HEK293 (cell line): ENCODE results near the gene KCTD14.

Experiments used
- CTCF ChIA-PET: fragments of 350-600 bp; formaldehyde crosslinking; extraction: SDS; loops from one replicate; lab custom pipeline; 2021; ENCODE audit warnings: antibody characterized with exemption; lab: Yijun Ruan, JAX
- POLR2A ChIA-PET: fragments of 300-600 bp; formaldehyde crosslinking; extraction: SDS; loops from one replicate; lab custom pipeline; 2020; ENCODE audit warnings: antibody characterized with exemption, inconsistent platforms; lab: Yijun Ruan, JAX
- H3K27ac ChIP-seq: fragments of 200-500 bp; sonication (Bioruptor generic); 2 replicates; pipeline ENCODE4 v1.5.1; 2014; ENCODE audit warnings: low read depth, low read length, control low read depth, inconsistent platforms; ENCODE audit errors: extremely low read depth
- H3K36me3 ChIP-seq, 2 experiments: fragments of 200-500 bp in 1 of 2; sonication (Bioruptor generic) in 1 of 2; 1 replicate in 1 of 2; 2 replicates in 1 of 2; pipeline ENCODE4 v1.5.1; 2014 to 2017; ENCODE audit warnings: inconsistent platforms in 2 of 2, low read length in 2 of 2; ENCODE audit not compliant: control insufficient read depth in 2 of 2, insufficient read depth in 1 of 2
- H3K4me1 ChIP-seq: fragments of 200-500 bp; sonication (Bioruptor generic); 2 replicates; pipeline ENCODE4 v1.5.1; 2014; ENCODE audit warnings: mild to moderate bottlenecking, low read length, inconsistent platforms; ENCODE audit not compliant: control insufficient read depth, insufficient read depth
- H3K4me3 ChIP-seq: 2 replicates; pipeline ENCODE4 v1.5.1; 2011; ENCODE audit warnings: low read depth, mild to moderate bottlenecking, control low read depth, low read length, moderate library complexity
- H3K9me3 ChIP-seq: fragments of 200-500 bp; sonication (Bioruptor generic); 2 replicates; pipeline ENCODE4 v1.5.1; 2014; ENCODE audit warnings: low read depth, low read length, inconsistent platforms; ENCODE audit not compliant: control insufficient read depth, insufficient read depth
- ATF2 ChIP-seq: fragments of 450-650 bp; formaldehyde crosslinking; IDR thresholded peaks from 2 replicates; pipeline ENCODE4 v1.5.1; 2016; ENCODE audit warnings: missing biosample characterization, missing genetic modification characterization, low read depth
- GLIS2 ChIP-seq: fragments of 450-650 bp; formaldehyde crosslinking; IDR thresholded peaks from 2 replicates; pipeline ENCODE4 v1.5.1; 2016; ENCODE audit warnings: missing biosample characterization, missing genetic modification characterization
- INSM2 ChIP-seq: fragments of 450-650 bp; formaldehyde crosslinking; IDR thresholded peaks from 2 replicates; pipeline ENCODE4 v1.5.1; 2016; ENCODE audit warnings: missing biosample characterization, missing genetic modification characterization
- KLF1 ChIP-seq: fragments of 450-650 bp; formaldehyde crosslinking; IDR thresholded peaks from 2 replicates; pipeline ENCODE4 v1.5.1; 2016; ENCODE audit warnings: missing biosample characterization, missing genetic modification characterization
- MZF1 ChIP-seq: fragments of 450-650 bp; formaldehyde crosslinking; IDR thresholded peaks from 2 replicates; pipeline ENCODE4 v1.5.1; 2017; ENCODE audit warnings: missing biosample characterization, missing genetic modification characterization, borderline replicate concordance
- OVOL3 ChIP-seq: fragments of 450-650 bp; formaldehyde crosslinking; IDR thresholded peaks from 2 replicates; pipeline ENCODE4 v1.5.1; 2016; ENCODE audit warnings: missing biosample characterization, missing genetic modification characterization
- REST ChIP-seq: fragments of 450-650 bp; formaldehyde crosslinking; IDR thresholded peaks from 2 replicates; pipeline ENCODE4 v1.5.1; 2016; ENCODE audit warnings: missing biosample characterization, missing genetic modification characterization
- ZBTB48 ChIP-seq: fragments of 450-650 bp; formaldehyde crosslinking; IDR thresholded peaks from 2 replicates; pipeline ENCODE4 v1.5.1; 2016; ENCODE audit warnings: missing biosample characterization, missing genetic modification characterization
- ZEB2 ChIP-seq: fragments of 450-650 bp; formaldehyde crosslinking; IDR thresholded peaks from 2 replicates; pipeline ENCODE4 v1.5.1; 2016; ENCODE audit warnings: missing biosample characterization, missing genetic modification characterization
- ZFP37 ChIP-seq: fragments of 450-650 bp; formaldehyde crosslinking; IDR thresholded peaks from 2 replicates; pipeline ENCODE4 v1.5.1; 2016; ENCODE audit warnings: missing biosample characterization, missing genetic modification characterization
- ZNF157 ChIP-seq: fragments of 450-650 bp; formaldehyde crosslinking; IDR thresholded peaks from 2 replicates; pipeline ENCODE4 v1.5.1; 2016; ENCODE audit warnings: missing biosample characterization, missing genetic modification characterization
- ZNF18 ChIP-seq: fragments of 450-650 bp; formaldehyde crosslinking; IDR thresholded peaks from 2 replicates; pipeline ENCODE4 v1.5.1; 2016; ENCODE audit warnings: missing biosample characterization, missing genetic modification characterization
- ZNF2 ChIP-seq: fragments of 450-650 bp; formaldehyde crosslinking; IDR thresholded peaks from 2 replicates; pipeline ENCODE4 v1.5.1; 2016; ENCODE audit warnings: missing biosample characterization, missing genetic modification characterization
- ZNF223 ChIP-seq: fragments of 450-650 bp; formaldehyde crosslinking; IDR thresholded peaks from 2 replicates; pipeline ENCODE4 v1.5.1; 2016; ENCODE audit warnings: missing biosample characterization, missing genetic modification characterization
- ZNF248 ChIP-seq: fragments of 450-650 bp; formaldehyde crosslinking; IDR thresholded peaks from 2 replicates; pipeline ENCODE4 v1.5.1; 2017; ENCODE audit warnings: missing biosample characterization, missing genetic modification characterization
- ZNF366 ChIP-seq: fragments of 450-650 bp; formaldehyde crosslinking; conservative IDR thresholded peaks from 2 replicates; pipeline ENCODE4 v1.5.1; 2016; ENCODE audit warnings: missing biosample characterization, missing genetic modification characterization
- ZNF544 ChIP-seq: fragments of 450-650 bp; formaldehyde crosslinking; IDR thresholded peaks from 2 replicates; pipeline ENCODE4 v1.5.0; 2017; ENCODE audit warnings: missing biosample characterization, missing genetic modification characterization
- ZNF548 ChIP-seq: fragments of 450-650 bp; formaldehyde crosslinking; IDR thresholded peaks from 2 replicates; pipeline ENCODE4 v1.5.1; 2016; ENCODE audit warnings: missing biosample characterization, missing genetic modification characterization
- ZNF560 ChIP-seq: fragments of 450-650 bp; formaldehyde crosslinking; IDR thresholded peaks from 2 replicates; pipeline ENCODE4 v1.5.1; 2017; ENCODE audit warnings: missing biosample characterization, missing genetic modification characterization, borderline replicate concordance
- ZNF571 ChIP-seq: fragments of 450-650 bp; formaldehyde crosslinking; IDR thresholded peaks from 2 replicates; pipeline ENCODE4 v1.5.0; 2017; ENCODE audit warnings: missing biosample characterization, missing genetic modification characterization
- ZNF654 ChIP-seq: fragments of 450-650 bp; formaldehyde crosslinking; IDR thresholded peaks from 2 replicates; pipeline ENCODE4 v1.5.1; 2016; ENCODE audit warnings: low read depth, missing biosample characterization, missing genetic modification characterization
- ZNF660 ChIP-seq: fragments of 450-650 bp; IDR thresholded peaks from 2 replicates; pipeline ENCODE4 v1.5.1; 2018; ENCODE audit warnings: missing biosample characterization, mild to moderate bottlenecking, missing genetic modification characterization
- ZNF692 ChIP-seq: fragments of 450-650 bp; formaldehyde crosslinking; IDR thresholded peaks from 2 replicates; pipeline ENCODE4 v1.5.1; 2016; ENCODE audit warnings: missing biosample characterization, missing genetic modification characterization
- ZNF707 ChIP-seq: fragments of 450-650 bp; formaldehyde crosslinking; IDR thresholded peaks from 2 replicates; pipeline ENCODE4 v1.5.1; 2016; ENCODE audit warnings: missing biosample characterization, missing genetic modification characterization
- ZNF76 ChIP-seq: fragments of 450-650 bp; formaldehyde crosslinking; IDR thresholded peaks from 2 replicates; pipeline ENCODE4; 2016; ENCODE audit warnings: low read depth, missing biosample characterization, missing genetic modification characterization, borderline replicate concordance
- ZNF830 ChIP-seq: fragments of 450-650 bp; IDR thresholded peaks from 2 replicates; pipeline ENCODE4 v1.5.0; 2018; ENCODE audit warnings: missing biosample characterization, missing genetic modification characterization, low read depth, mild to moderate bottlenecking, moderate library complexity
- ZNF843 ChIP-seq: fragments of 450-650 bp; formaldehyde crosslinking; IDR thresholded peaks from 2 replicates; pipeline ENCODE4 v1.5.1; 2016; ENCODE audit warnings: missing biosample characterization, missing genetic modification characterization
- ZSCAN18 ChIP-seq: fragments of 450-650 bp; formaldehyde crosslinking; IDR thresholded peaks from 2 replicates; pipeline ENCODE4 v1.5.1; 2016; ENCODE audit warnings: missing biosample characterization, missing genetic modification characterization

KCTD14 gene

GRCh38 chr11:78045851-78046485 lies 22.9 kb upstream of the KCTD14 start:
- ChIA-PET CTCF (interaction anchor here (0.6 to 2.6 kb wide), 30 partner anchors 8 to 540 kb away, joined by 3 to 17 read pairs (median 4); partner anchors contain the start of genes INTS4, NDUFC2 and THRSP), POLR2A (interaction anchor here (2.2 kb wide), 1 partner anchor 51 kb away, joined by 7 read pairs; the partner anchor contains the start of gene INTS4)
- Histone ChIP-seq H3K36me3 (no peaks in the 10 kb centered on the region), H3K9me3 (no peaks in the 10 kb centered on the region), H3K27ac (no peak overlapping the region), H3K4me1 (no peaks in the 10 kb centered on the region), H3K4me3 (no peak overlapping the region)
- TF ChIP-seq ZNF707 (tag by site-specific recombination) (no peak), ZFP37 (tag by site-specific recombination) (no peak), ZNF544 (no peak), ZNF18 (tag by site-specific recombination) (no peak), ZBTB48 (tag by site-specific recombination) (0 out of 2 replicates have a peak, but pooled peaks have one; percentile 43), OVOL3 (tag by site-specific recombination) (no peak), ZNF248 (tag by site-specific recombination) (no peak), KLF1 (tag by site-specific recombination) (no peak), ZNF843 (tag by site-specific recombination) (no peak), ZNF2 (peak; percentile 71; the same call in 1 of the 2 replicates), ZNF830 (tag by site-specific recombination) (no peak), ZNF660 (tag by site-specific recombination) (peak; percentile 22; the same call in 1 of the 2 replicates), ATF2 (tag by site-specific recombination) (no peak), REST (tag by site-specific recombination) (no peak), ZNF223 (tag by site-specific recombination) (no peak), ZNF366 (tag by site-specific recombination) (no peak), ZNF692 (peak; percentile 60; the same call in 1 of the 2 replicates), ZSCAN18 (tag by site-specific recombination) (no peak), GLIS2 (tag by site-specific recombination) (0 out of 2 replicates have a peak, but pooled peaks have one; percentile 20), MZF1 (tag by site-specific recombination) (no peak), ZNF548 (no peak), INSM2 (tag by site-specific recombination) (no peak), ZEB2 (tag by site-specific recombination) (no peak), ZNF571 (tag by site-specific recombination) (no peak), ZNF654 (peak; percentile 68), ZNF76 (no peak), ZNF560 (no peak), ZNF157 (tag by site-specific recombination) (no peak)
